Neutrophil (primary cell): ENCODE results near the gene RNPEP.
"Not testable (repeated sequence)": the region's sequence is repeated elsewhere in the genome, so short reads cannot be mapped to it uniquely, and the experiment has no call there.

Experiments used
- H3K27ac ChIP-seq: fragments of 200-600 bp; sonication (generic); 2 replicates; pipeline ENCODE4 v1.5.1; 2016; ENCODE audit warnings: mild to moderate bottlenecking, moderate library complexity
- H3K27me3 ChIP-seq: fragments of 200-600 bp; sonication (generic); 2 replicates; pipeline ENCODE4 v1.6.0; 2016; ENCODE audit warnings: mild to moderate bottlenecking
- H3K36me3 ChIP-seq: fragments of 200-600 bp; sonication (generic); 2 replicates; pipeline ENCODE4 v1.5.1; 2017
- H3K4me1 ChIP-seq, 2 experiments: fragments of 200-600 bp in 1 of 2; sonication (generic) in 1 of 2; 1 replicate in 1 of 2; 2 replicates in 1 of 2; pipeline versions ENCODE4 v1.5.1 to v1.6.1; 2013 to 2016; ENCODE audit warnings: low read depth in 1 of 2, low read length in 1 of 2, mild to moderate bottlenecking in 1 of 2, moderate library complexity in 1 of 2; ENCODE audit not compliant: control insufficient read depth in 1 of 2, insufficient read depth in 1 of 2
- H3K4me3 ChIP-seq, 2 experiments: fragments of 200-600 bp in 1 of 2; sonication (generic) in 1 of 2; 1 replicate in 1 of 2; 2 replicates in 1 of 2; pipeline ENCODE4 v1.5.1; 2013 to 2016; ENCODE audit warnings: low read depth in 1 of 2, low read length in 1 of 2, mild to moderate bottlenecking in 1 of 2, moderate library complexity in 1 of 2
- H3K9me3 ChIP-seq: fragments of 200-600 bp; sonication (generic); 2 replicates; pipeline ENCODE4 v1.5.1; 2016
- CTCF ChIP-seq: fragments of 200-600 bp; sonication (generic); IDR thresholded peaks from 2 replicates; pipeline ENCODE4 v1.5.1; 2016; ENCODE audit warnings: antibody characterized with exemption

RNPEP gene

GRCh38 chr1:201939574-201939973 lies 42.9 kb upstream of the RNPEP start:
- Histone ChIP-seq H3K27me3 (peaks cover 14% of the 10 kb centered on the region), H3K4me1 (no peaks in the 10 kb centered on the region), H3K36me3 (no peaks in the 10 kb centered on the region), H3K27ac (no peak overlapping the region), H3K4me3 (no peak overlapping the region), H3K9me3 (no peaks in the 10 kb centered on the region)
- TF ChIP-seq CTCF = no peak

- not testable (repeated sequence) for H3K4me3 ChIP-seq, H3K4me1 ChIP-seq, H3K27ac ChIP-seq, H3K9me3 ChIP-seq, H3K36me3 ChIP-seq
- peaks cover 17% of the 10 kb centered on the region for H3K27me3 ChIP-seq
Measured at GRCh38 chr1:201940316-201940715, 42.1 kb upstream of the RNPEP start.

GRCh38 chr1:201941420-201942128 lies 40.9 kb upstream of the RNPEP start:
- H3K4me3 ChIP-seq = no peak overlapping the region
- TF ChIP-seq CTCF = no peak

GRCh38 chr1:201942129-201942495 lies 40.3 kb upstream of the RNPEP start:
- TF ChIP-seq CTCF = no peak
- no peaks in the 10 kb centered on the region for H3K36me3 ChIP-seq
- no peak overlapping the region for H3K4me3 ChIP-seq
- no peaks in the 10 kb centered on the region for H3K9me3 ChIP-seq
- H3K4me1 ChIP-seq = no peaks in the 10 kb centered on the region
- H3K27me3 ChIP-seq = peaks cover 35% of the 10 kb centered on the region
- H3K27ac ChIP-seq = no peak overlapping the region

More at GRCh38 chr1:201941420-201942128, 40.9 kb upstream of the RNPEP start:
- Histone ChIP-seq H3K4me1 (no peaks in the 10 kb centered on the region), H3K36me3 (no peaks in the 10 kb centered on the region), H3K27me3 (peaks cover 30% of the 10 kb centered on the region), H3K9me3 (no peaks in the 10 kb centered on the region), H3K27ac (no peak overlapping the region)

- Histone ChIP-seq H3K27me3 (peaks cover 54% of the 10 kb centered on the region), H3K36me3 (no peaks in the 10 kb centered on the region), H3K9me3 (no peaks in the 10 kb centered on the region), H3K4me3 (no peak overlapping the region), H3K4me1 (no peaks in the 10 kb centered on the region), H3K27ac (no peak overlapping the region)
- no peak for TF ChIP-seq CTCF
Measured at GRCh38 chr1:201944002-201944401, 38.4 kb upstream of the RNPEP start.

- H3K4me3 ChIP-seq = no peak overlapping the region
- no peaks in the 10 kb centered on the region for H3K4me1 ChIP-seq
- TF ChIP-seq CTCF = no peak
- H3K9me3 ChIP-seq = no peaks in the 10 kb centered on the region
- H3K27me3 ChIP-seq = peaks cover 58% of the 10 kb centered on the region
- no peaks in the 10 kb centered on the region for H3K36me3 ChIP-seq
- no peak overlapping the region for H3K27ac ChIP-seq
Measured at GRCh38 chr1:201944639-201945038, 37.8 kb upstream of the RNPEP start.
